GM12878 (cell line): ENCODE measurements around the gene ANAPC7. TPM values are rescaled to one million over a fixed set of nuclear protein-coding genes. Genes with fewer than 3 reads are reported as not detected.

Experiments
- ATAC-seq: fragments of 200-7000 bp; cut with Tn5 transposase; 3 replicates; pipeline ENCODE4 v1.9.1; 2020; ENCODE audit warnings: mild to moderate bottlenecking, moderate library complexity
- BruUV-seq: library from RNA; stranded (reverse); fragments of 400-500 nt; replicated peaks from 2 replicates; lab custom pipeline; 2021; lab: Mats Ljungman, UMichigan
- CTCF ChIA-PET: fragments of 300-600 bp; sonication (Branson Sonifier 250); formaldehyde crosslinking; extraction: SDS; loops from one replicate; lab custom pipeline; 2021; ENCODE audit warnings: inconsistent platforms; lab: Yijun Ruan, JAX
- POLR2A ChIA-PET: fragments of 350-600 bp; formaldehyde crosslinking; extraction: SDS; loops from one replicate; lab custom pipeline; 2021; ENCODE audit warnings: inconsistent platforms; lab: Charles Lee
- RAD21 ChIA-PET: fragments of 300-600 bp; sonication (Branson Sonifier 250); formaldehyde crosslinking; loops from one replicate; lab custom pipeline; 2023; ENCODE audit warnings: antibody characterized with exemption; ENCODE audit not compliant: unreplicated experiment; lab: Charles Lee
- SMC1A ChIA-PET: fragments of 300-600 bp; sonication (Branson Sonifier 250); formaldehyde crosslinking; loops from one replicate; lab custom pipeline; 2023; ENCODE audit not compliant: unreplicated experiment, uncharacterized antibody; lab: Charles Lee
- DNase-seq: peaks from one replicate; pipeline ENCODE4 v3.0.0-alpha.2; 2011; ENCODE audit warnings: low read depth, low spot score
- FAIRE-seq: peaks from 3 replicates; lab custom pipeline; 2011; peaks lifted over from hg19 to GRCh38; lab: Jason Lieb, UNC
- H2AFZ ChIP-seq: 2 replicates; pipeline ENCODE4 v1.6.0; 2011; ENCODE audit warnings: low read depth, low read length, control low read depth; ENCODE audit not compliant: control insufficient read depth
- H3K27ac ChIP-seq: 2 replicates; pipeline ENCODE4 v1.5.1; 2011; ENCODE audit warnings: control low read depth; ENCODE audit not compliant: control insufficient read depth, insufficient read depth
- H3K27me3 ChIP-seq, 2 experiments: replicated peaks in 1 of 2; 2 replicates each; pipeline versions ENCODE4 v1.6.0 to v1.6.1; 2011; ENCODE audit warnings: low read length in 1 of 2; ENCODE audit not compliant: control insufficient read depth in 2 of 2, insufficient read depth in 2 of 2
- H3K36me3 ChIP-seq, 2 experiments: 2 replicates each; pipeline ENCODE4 v1.5.1; 2011; ENCODE audit warnings: low read length in 1 of 2; ENCODE audit not compliant: control insufficient read depth in 2 of 2, insufficient read depth in 2 of 2
- H3K4me1 ChIP-seq: 2 replicates; pipeline ENCODE4 v1.6.1; 2011; ENCODE audit warnings: mild to moderate bottlenecking, low read length, moderate library complexity, mixed read lengths; ENCODE audit not compliant: control insufficient read depth, insufficient read depth
- H3K4me2 ChIP-seq: 2 replicates; pipeline ENCODE4 v1.6.0; 2011; ENCODE audit warnings: control low read depth; ENCODE audit not compliant: control insufficient read depth, insufficient read depth
- H3K4me3 ChIP-seq: fragments of 200-600 bp; sonication (generic); 2 replicates; pipeline ENCODE4 v1.5.1; 2016
- H3K79me2 ChIP-seq: 2 replicates; pipeline ENCODE4 v1.6.0; 2011; ENCODE audit warnings: low read length; ENCODE audit not compliant: control insufficient read depth, insufficient read depth
- H3K9ac ChIP-seq: 2 replicates; pipeline ENCODE4 v1.8.0; 2011; ENCODE audit warnings: low read length, control low read depth, mixed read lengths; ENCODE audit not compliant: control insufficient read depth, insufficient read depth
- H3K9me3 ChIP-seq: replicated peaks from 3 replicates; pipeline ENCODE4 v1.5.1; 2011; ENCODE audit warnings: mild to moderate bottlenecking, low read length; ENCODE audit not compliant: control insufficient read depth, insufficient read depth
- H4K20me1 ChIP-seq: 2 replicates; pipeline ENCODE4 v1.6.0; 2011; ENCODE audit not compliant: control insufficient read depth, insufficient read depth
- DPF2 ChIP-seq: fragments of 450-650 bp; IDR thresholded peaks from 2 replicates; pipeline ENCODE4 v1.6.1; 2017; ENCODE audit warnings: mild to moderate bottlenecking
- E4F1 ChIP-seq: fragments of 450-650 bp; IDR thresholded peaks from 2 replicates; pipeline ENCODE4 v1.6.1; 2018; ENCODE audit warnings: borderline replicate concordance, mild to moderate bottlenecking; ENCODE audit not compliant: partially characterized antibody
- EGR1 ChIP-seq, 2 experiments: IDR thresholded peaks; 1 replicate in 1 of 2; 2 replicates in 1 of 2; pipeline ENCODE4 v1.6.1; 2011 to 2012; ENCODE audit warnings: low read depth in 2 of 2, low read length in 2 of 2, borderline replicate concordance in 1 of 2, mild to moderate bottlenecking in 1 of 2, moderate library complexity in 1 of 2
- ETV6 ChIP-seq, 2 experiments: fragments of 450-650 bp in 1 of 2; IDR thresholded peaks in 1 of 2; conservative IDR thresholded peaks in 1 of 2; 2 replicates each; pipeline ENCODE4 v1.6.1; 2014; ENCODE audit warnings: antibody characterized with exemption in 1 of 2, borderline replicate concordance in 1 of 2, low read depth in 1 of 2, mild to moderate bottlenecking in 1 of 2, moderate library complexity in 1 of 2
- FOS ChIP-seq: IDR thresholded peaks from 3 replicates; pipeline ENCODE4 v1.6.1; 2011; ENCODE audit warnings: borderline replicate concordance; ENCODE audit not compliant: insufficient read length; ENCODE audit errors: extremely low read depth
- FOXK2 ChIP-seq: fragments of 450-650 bp; IDR thresholded peaks from 2 replicates; pipeline ENCODE4 v1.6.1; 2017; ENCODE audit warnings: mild to moderate bottlenecking, moderate library complexity
- GATAD2B ChIP-seq: fragments of 450-650 bp; conservative IDR thresholded peaks from 2 replicates; pipeline ENCODE4 v1.6.1; 2017; ENCODE audit warnings: low read depth, mild to moderate bottlenecking, moderate library complexity
- IKZF1 ChIP-seq: fragments of 450-650 bp; conservative IDR thresholded peaks from 2 replicates; pipeline ENCODE4 v1.6.1; 2017; ENCODE audit warnings: antibody characterized with exemption, mild to moderate bottlenecking
- MTA2 ChIP-seq: fragments of 450-650 bp; IDR thresholded peaks from 2 replicates; pipeline ENCODE4 v1.6.1; 2016; ENCODE audit warnings: low read depth, mild to moderate bottlenecking, moderate library complexity
- NBN ChIP-seq: fragments of 450-650 bp; IDR thresholded peaks from 2 replicates; pipeline ENCODE4 v1.6.1; 2016
- NR2F1 ChIP-seq: fragments of 450-650 bp; conservative IDR thresholded peaks from 2 replicates; pipeline ENCODE4 v1.6.1; 2017; ENCODE audit warnings: mild to moderate bottlenecking
- RUNX3 ChIP-seq: IDR thresholded peaks from 2 replicates; pipeline ENCODE4 v1.6.1; 2012; ENCODE audit warnings: low read length, inconsistent platforms
- SPI1 ChIP-seq: IDR thresholded peaks from 2 replicates; pipeline ENCODE4 v1.6.1; 2011; ENCODE audit warnings: low read depth, mild to moderate bottlenecking, low read length, moderate library complexity, borderline replicate concordance; ENCODE audit not compliant: insufficient read depth
- TCF12 ChIP-seq: IDR thresholded peaks from 2 replicates; pipeline ENCODE4 v1.6.1; 2011; ENCODE audit warnings: low read depth, mild to moderate bottlenecking, low read length
- WGBS: methylation state at CpG from one replicate; pipeline ENCODE4 v1.1.6; 2016; ENCODE audit warnings: low lambda C conversion rate; ENCODE audit not compliant: insufficient replicate concordance, insufficient coverage; ENCODE audit errors: missing lambda C conversion rate; 5-methylcytosine and 5-hydroxymethylcytosine counted together
- in situ Hi-C: fragments of 300-500 bp; cut with MboI; formaldehyde crosslinking; loops from 9 replicates; pipeline ENCODE4 v1.14.3; 2018; ENCODE audit warnings: mixed read lengths
- intact Hi-C: fragments of 100-400 bp; cut with micrococcal nuclease; formaldehyde crosslinking; loops from one replicate; pipeline ENCODE4 v1.14.2; 2022; ENCODE audit not compliant: unreplicated experiment
- polyA plus RNA-seq, 11 experiments: library from polyadenylated mRNA; depleted of rRNA in 4 of 11; unstranded in 6 of 11; stranded (reverse) in 5 of 11; fragments of >200 nt; fragmentation: Nextera tagmentation in 4 of 11; fragmentation: Illumina TruSeq in 1 of 11; extraction: Ambion mirVana in 4 of 11; extraction: Trizol in 1 of 11; gene quantifications; 1 replicate in 1 of 11; 2 replicates in 10 of 11; pipeline versions ENCODE4 v1.2.1 to v1.2.3, GENCODE V29; 2011 to 2016; ENCODE audit warnings: inconsistent platforms in 2 of 11, missing spikeins in 2 of 11, low read depth in 1 of 11
- total RNA-seq, 4 experiments: library from RNA; depleted of rRNA in 3 of 4; stranded (reverse); fragments of >200 nt in 3 of 4; fragmentation: Illumina TruSeq in 1 of 4; extraction: Trizol in 1 of 4; gene quantifications; 2 replicates each; pipeline versions ENCODE4 v1.2.1 to v1.2.3, GENCODE V29; 2013 to 2021
- TF ChIP-seq, protein P1 (sequence below): IDR thresholded peaks from 2 replicates; pipeline ENCODE4 v1.6.1; 2011; ENCODE audit warnings: borderline replicate concordance, low read depth, mild to moderate bottlenecking, moderate library complexity, low read length; ENCODE audit not compliant: insufficient read depth, poor library complexity, severe bottlenecking
- TF ChIP-seq, protein P2 (sequence below): fragments of 450-650 bp; IDR thresholded peaks from 2 replicates; pipeline ENCODE4 v1.6.1; 2017; ENCODE audit warnings: antibody characterized with exemption, mild to moderate bottlenecking, moderate library complexity

ANAPC7 gene
- total and polyA plus RNA-seq, 10 of the 15 experiments (the other 5 are each of a cell fraction or from before 2014, with no cell fraction given), result 24.5 to 77.9 (median 58.6) TPM

DNA sequence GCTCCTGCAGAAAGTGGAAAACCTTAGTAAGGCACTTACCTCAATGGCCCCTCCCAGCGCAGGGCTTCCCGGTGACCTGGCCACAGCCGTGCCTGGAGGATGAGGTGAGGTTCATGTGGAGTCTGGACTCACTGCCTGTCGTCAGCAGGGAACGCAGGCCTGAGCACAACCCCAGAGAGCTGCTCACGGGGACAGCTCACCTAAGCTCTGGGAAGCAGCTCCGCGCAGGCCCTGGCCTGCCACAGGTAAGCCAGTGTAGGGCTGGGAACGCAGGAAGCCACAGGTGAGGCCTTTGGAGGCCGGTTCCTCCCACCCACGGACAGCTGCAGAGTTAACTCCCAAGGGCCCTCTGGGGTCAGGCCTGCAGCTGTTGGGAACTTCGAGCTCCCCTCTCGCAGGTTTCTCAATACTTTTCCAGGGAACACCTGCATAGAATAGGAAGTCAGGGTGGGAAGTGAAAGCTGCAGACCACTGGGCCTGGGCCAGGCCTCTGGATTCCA, 32.7 kb downstream of the ANAPC7 start (continued):
- TF ChIP-seq NR2F1 (peak; percentile 52; the same call in 1 of the 2 replicates), NBN (no peak), GATAD2B (0 out of 2 replicates have a peak, but pooled peaks have one; percentile 41), SPI1 (peak; percentile 21; the same call in 1 of the 2 replicates), DPF2 (peak; percentile 9; the same call in 1 of the 2 replicates), TCF12 (peak; percentile 94), RUNX3 (peak; percentile 13; the same call in 1 of the 2 replicates), EGR1 (IDR thresholded peaks at IDR 0.05; ENCODE audit: borderline replicate concordance in 1 of 2, low read depth in 2 of 2, low read length in 2 of 2) (peak in 1 of 2 experiments; percentile 65; a peak in 1 of 3 replicates), IKZF1 (peak; percentile 74), ETV6 (conservative IDR thresholded peaks at IDR 0.05 in 1 of 2, IDR thresholded peaks at IDR 0.05 in 1 of 2; ENCODE audit: borderline replicate concordance in 1 of 2, low read depth in 1 of 2) (no peak)
- TF ChIP-seq, protein P1, sequence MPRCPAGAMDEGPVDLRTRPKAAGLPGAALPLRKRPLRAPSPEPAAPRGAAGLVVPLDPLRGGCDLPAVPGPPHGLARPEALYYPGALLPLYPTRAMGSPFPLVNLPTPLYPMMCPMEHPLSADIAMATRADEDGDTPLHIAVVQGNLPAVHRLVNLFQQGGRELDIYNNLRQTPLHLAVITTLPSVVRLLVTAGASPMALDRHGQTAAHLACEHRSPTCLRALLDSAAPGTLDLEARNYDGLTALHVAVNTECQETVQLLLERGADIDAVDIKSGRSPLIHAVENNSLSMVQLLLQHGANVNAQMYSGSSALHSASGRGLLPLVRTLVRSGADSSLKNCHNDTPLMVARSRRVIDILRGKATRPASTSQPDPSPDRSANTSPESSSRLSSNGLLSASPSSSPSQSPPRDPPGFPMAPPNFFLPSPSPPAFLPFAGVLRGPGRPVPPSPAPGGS, result peak; percentile 22

DNA sequence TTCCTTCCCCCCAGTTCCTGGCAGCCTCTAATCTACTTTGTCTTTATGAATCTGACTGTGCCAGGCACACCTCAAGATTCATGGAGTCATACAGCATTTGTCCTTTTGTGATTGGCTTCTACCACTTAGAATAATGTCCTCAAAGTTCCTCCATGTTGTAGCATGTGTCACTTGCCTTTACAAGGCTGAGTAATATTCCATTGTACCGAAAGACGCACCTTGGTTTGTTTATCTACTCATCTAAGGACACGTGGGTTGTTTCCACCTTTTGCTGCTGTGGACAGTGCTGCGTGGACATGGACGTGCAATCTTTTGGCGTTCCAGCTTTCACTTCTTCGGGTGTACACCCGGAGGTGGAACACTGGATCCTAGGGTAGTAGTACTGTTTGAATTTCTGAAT, 33.5 kb downstream of the ANAPC7 start:
- DNase-seq, result no peak
- Histone ChIP-seq H3K36me3 (peaks cover 18 to 20% of the 10 kb centered on the region in 2 experiments), H3K79me2 (no peaks in the 10 kb centered on the region), H4K20me1 (no peaks in the 10 kb centered on the region), H3K27ac (no peak overlapping the region), H3K9ac (no peak overlapping the region), H3K4me3 (no peak overlapping the region), H3K27me3 (no peaks in the 10 kb centered on the region), H3K9me3 (no peaks in the 10 kb centered on the region), H3K4me2 (no peak overlapping the region), H2AFZ (no peak overlapping the region), H3K4me1 (peaks cover 21% of the 10 kb centered on the region)
- RAD21 ChIA-PET, result interaction anchor here (1.2 kb wide), 1 partner anchor 33 kb away, joined by 3 read pairs; the partner anchor contains the start of gene ANAPC7
- intact Hi-C loops, result no loop called here
- SMC1A ChIA-PET, result no interaction called here
- no peak for ATAC-seq
- in situ Hi-C loops, result no loop called here
- BruUV-seq, result no TSS peak
- CTCF ChIA-PET, result interaction anchor here (0.6 to 1.2 kb wide), 3 partner anchors 80 to 353 kb away, joined by 3 to 4 read pairs (median 4); partner anchors contain the start of gene ARPC3
- POLR2A ChIA-PET, result interaction anchor here (0.6 kb wide), 1 partner anchor 171 kb away, joined by 4 read pairs; no protein-coding TSS in a partner anchor
- FAIRE-seq, result no peak
- over 99% methylated on average over 8 of the region's 8 CpGs for WGBS
- no peak for TF ChIP-seq MTA2
- TF ChIP-seq, protein P2, sequence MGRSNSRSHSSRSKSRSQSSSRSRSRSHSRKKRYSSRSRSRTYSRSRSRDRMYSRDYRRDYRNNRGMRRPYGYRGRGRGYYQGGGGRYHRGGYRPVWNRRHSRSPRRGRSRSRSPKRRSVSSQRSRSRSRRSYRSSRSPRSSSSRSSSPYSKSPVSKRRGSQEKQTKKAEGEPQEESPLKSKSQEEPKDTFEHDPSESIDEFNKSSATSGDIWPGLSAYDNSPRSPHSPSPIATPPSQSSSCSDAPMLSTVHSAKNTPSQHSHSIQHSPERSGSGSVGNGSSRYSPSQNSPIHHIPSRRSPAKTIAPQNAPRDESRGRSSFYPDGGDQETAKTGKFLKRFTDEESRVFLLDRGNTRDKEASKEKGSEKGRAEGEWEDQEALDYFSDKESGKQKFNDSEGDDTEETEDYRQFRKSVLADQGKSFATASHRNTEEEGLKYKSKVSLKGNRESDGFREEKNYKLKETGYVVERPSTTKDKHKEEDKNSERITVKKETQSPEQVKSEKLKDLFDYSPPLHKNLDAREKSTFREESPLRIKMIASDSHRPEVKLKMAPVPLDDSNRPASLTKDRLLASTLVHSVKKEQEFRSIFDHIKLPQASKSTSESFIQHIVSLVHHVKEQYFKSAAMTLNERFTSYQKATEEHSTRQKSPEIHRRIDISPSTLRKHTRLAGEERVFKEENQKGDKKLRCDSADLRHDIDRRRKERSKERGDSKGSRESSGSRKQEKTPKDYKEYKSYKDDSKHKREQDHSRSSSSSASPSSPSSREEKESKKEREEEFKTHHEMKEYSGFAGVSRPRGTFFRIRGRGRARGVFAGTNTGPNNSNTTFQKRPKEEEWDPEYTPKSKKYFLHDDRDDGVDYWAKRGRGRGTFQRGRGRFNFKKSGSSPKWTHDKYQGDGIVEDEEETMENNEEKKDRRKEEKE, result no peak
- TF ChIP-seq E4F1, result no peak
- TF ChIP-seq FOS, result no peak
- no peak for TF ChIP-seq FOXK2
